CD14-positive monocyte (primary cell): ENCODE data around the gene FFAR3. TPM values are rescaled to one million over a fixed set of nuclear protein-coding genes. Genes with fewer than 3 reads are reported as not detected.

Experiments
- DNase-seq, 3 donors: peaks; one replicate each; pipeline ENCODE4 v3.0.0-alpha.2; 2011 to 2022
- H2AFZ ChIP-seq: 2 replicates; pipeline ENCODE4 v1.6.0; 2012; ENCODE audit warnings: mild to moderate bottlenecking, low read depth, low read length, inconsistent platforms; ENCODE audit not compliant: insufficient read depth, poor library complexity, severe bottlenecking
- H3K27ac ChIP-seq, 2 donors: 1 replicate in 1 of 2; 2 replicates in 1 of 2; pipeline ENCODE4 v1.5.1; 2012 to 2013; ENCODE audit warnings: low read length in 2 of 2, control low read depth in 1 of 2, inconsistent platforms in 1 of 2, low read depth in 1 of 2, mild to moderate bottlenecking in 1 of 2
- H3K27me3 ChIP-seq, 2 donors: one replicate each; pipeline versions ENCODE4 v1.6.0 to v1.6.1; 2011 to 2013; ENCODE audit warnings: low read length in 2 of 2; ENCODE audit not compliant: control insufficient read depth in 2 of 2, insufficient read depth in 2 of 2
- H3K36me3 ChIP-seq, 2 donors: replicated peaks in 1 of 2; 1 replicate in 1 of 2; 2 replicates in 1 of 2; pipeline versions ENCODE4 v1.5.1 to v1.6.1; 2012 to 2013; ENCODE audit warnings: low read length in 2 of 2, control low read depth in 1 of 2, inconsistent platforms in 1 of 2, mild to moderate bottlenecking in 1 of 2; ENCODE audit not compliant: insufficient read depth in 2 of 2, control insufficient read depth in 1 of 2
- H3K4me1 ChIP-seq, 2 donors: 1 replicate in 1 of 2; 2 replicates in 1 of 2; pipeline versions ENCODE4 v1.5.1 to v1.6.1; 2012 to 2013; ENCODE audit warnings: low read length in 2 of 2, control low read depth in 1 of 2, inconsistent platforms in 1 of 2, mild to moderate bottlenecking in 1 of 2, moderate library complexity in 1 of 2; ENCODE audit not compliant: insufficient read depth in 2 of 2, control insufficient read depth in 1 of 2
- H3K4me2 ChIP-seq: replicated peaks from 2 replicates; pipeline ENCODE3; 2012; ENCODE audit warnings: low read length, moderate library complexity, mild to moderate bottlenecking; ENCODE audit not compliant: poor library complexity, severe bottlenecking; ENCODE audit errors: extremely low read depth
- H3K4me3 ChIP-seq, 3 experiments: fragments of 200-600 bp in 1 of 3; sonication (generic) in 1 of 3; replicated peaks in 1 of 3; 1 replicate in 2 of 3; 2 replicates in 1 of 3; pipeline ENCODE4 v1.5.1; 2011 to 2013; ENCODE audit warnings: low read length in 3 of 3, mild to moderate bottlenecking in 3 of 3, control low read depth in 2 of 3, low read depth in 2 of 3, inconsistent platforms in 1 of 3, moderate library complexity in 1 of 3
- H3K79me2 ChIP-seq: 2 replicates; pipeline ENCODE4 v1.6.0; 2012; ENCODE audit warnings: mild to moderate bottlenecking, control low read depth, inconsistent platforms, low read length, moderate library complexity; ENCODE audit not compliant: insufficient read depth
- H3K9ac ChIP-seq: 2 replicates; pipeline ENCODE4 v1.6.0; 2017; ENCODE audit warnings: low read length, mild to moderate bottlenecking; ENCODE audit not compliant: insufficient read depth, poor library complexity, severe bottlenecking
- H3K9me3 ChIP-seq, 2 donors: replicated peaks in 1 of 2; 1 replicate in 1 of 2; 2 replicates in 1 of 2; pipeline versions ENCODE4 v1.5.1 to v1.6.1; 2012 to 2013; ENCODE audit warnings: low read length in 2 of 2, control low read depth in 1 of 2; ENCODE audit not compliant: control insufficient read depth in 1 of 2, insufficient read depth in 1 of 2
- H4K20me1 ChIP-seq: 2 replicates; pipeline ENCODE4 v1.6.0; 2012; ENCODE audit warnings: mild to moderate bottlenecking, low read length, control low read depth, moderate library complexity; ENCODE audit not compliant: insufficient read depth
- H3K27ac Mint-ChIP-seq, 7 donors: one replicate each; pipeline ENCODE4 v1.8.0; 2020; ENCODE audit warnings: mild to moderate bottlenecking in 7 of 7, mixed read lengths in 7 of 7, moderate library complexity in 6 of 7, inconsistent platforms in 2 of 7
- H3K27me3 Mint-ChIP-seq, 3 donors: one replicate each; pipeline ENCODE4 v1.8.0; 2021 to 2022; ENCODE audit warnings: low read depth in 3 of 3, mild to moderate bottlenecking in 3 of 3, mixed read lengths in 3 of 3, moderate library complexity in 3 of 3, inconsistent platforms in 1 of 3
- H3K36me3 Mint-ChIP-seq, 2 donors: one replicate each; pipeline ENCODE4 v1.8.0; 2020; ENCODE audit warnings: mixed read lengths in 2 of 2, inconsistent platforms in 1 of 2, mild to moderate bottlenecking in 1 of 2
- H3K4me1 Mint-ChIP-seq: one replicate; pipeline ENCODE4 v1.8.0; 2020; ENCODE audit warnings: mild to moderate bottlenecking, mixed read lengths
- H3K4me3 Mint-ChIP-seq, 2 donors: one replicate each; pipeline ENCODE4 v1.8.0; 2020; ENCODE audit warnings: mild to moderate bottlenecking in 2 of 2, mixed read lengths in 2 of 2, moderate library complexity in 1 of 2
- H3K9me3 Mint-ChIP-seq, 7 donors: one replicate each; pipeline ENCODE4 v1.8.0; 2020 to 2022; ENCODE audit warnings: mixed read lengths in 7 of 7, mild to moderate bottlenecking in 6 of 7, moderate library complexity in 6 of 7, inconsistent platforms in 2 of 7
- WGBS: methylation state at CpG from one replicate; pipeline ENCODE4 v1.1.5; 2013; ENCODE audit warnings: missing lambda C conversion rate; ENCODE audit not compliant: insufficient coverage; 5-methylcytosine and 5-hydroxymethylcytosine counted together
- intact Hi-C, 2 donors: fragments of 100-400 bp; cut with micrococcal nuclease; formaldehyde crosslinking; loops; one replicate each; pipeline versions ENCODE4 v1.15.0 to v1.15.1; 2023
- polyA plus RNA-seq, 3 donors: library from polyadenylated mRNA; depleted of rRNA in 1 of 3; unstranded in 2 of 3; stranded (reverse) in 1 of 3; fragments of 300-500 nt in 2 of 3; fragments of >200 nt in 1 of 3; fragmentation: Illumina TruSeq in 2 of 3; gene quantifications; 1 replicate in 2 of 3; 2 replicates in 1 of 3; pipeline ENCODE4 v1.2.3, GENCODE V29; 2012 to 2021
- TF ChIP-seq, protein P1 (sequence below): fragments of 200-600 bp; IDR thresholded peaks from one replicate; pipeline ENCODE4 v1.8.0; 2022; ENCODE audit warnings: antibody characterized with exemption, mild to moderate bottlenecking

FFAR3 gene
- polyA plus RNA-seq, 3 donors = 1.2 to 17.9 (median 1.2) TPM

DNA sequence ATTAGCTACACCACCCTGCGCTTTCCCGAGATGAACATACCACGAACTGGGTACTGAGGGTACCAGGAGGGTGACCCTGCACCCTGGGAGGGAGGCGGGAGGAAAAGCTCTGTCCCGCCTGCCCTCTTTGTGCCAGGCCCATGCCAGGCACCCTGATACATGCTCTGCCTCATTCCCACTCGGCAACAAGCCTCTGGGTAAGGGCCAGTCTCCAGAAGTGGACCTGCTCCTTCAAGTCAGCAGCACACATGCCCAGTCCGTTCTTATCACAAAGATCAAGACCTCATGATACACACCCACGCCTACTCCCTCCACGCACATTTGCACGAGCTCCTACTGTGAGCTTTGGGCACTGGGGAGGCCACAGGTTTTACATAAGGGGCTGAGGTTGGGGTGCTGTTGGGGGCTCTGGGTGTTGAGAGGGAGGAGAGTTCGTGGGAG, 12.6 kb upstream of the FFAR3 start:
- intact Hi-C loops = loop anchor here (2.0 to 10.0 kb wide), 2 partner anchors 17 to 151 kb away; partner anchors contain the start of gene CD22 (in 1 of the 2)
- H3K4me3 Mint-ChIP-seq = peak overlapping the region in 1 of 2 donors; percentile 82

DNA sequence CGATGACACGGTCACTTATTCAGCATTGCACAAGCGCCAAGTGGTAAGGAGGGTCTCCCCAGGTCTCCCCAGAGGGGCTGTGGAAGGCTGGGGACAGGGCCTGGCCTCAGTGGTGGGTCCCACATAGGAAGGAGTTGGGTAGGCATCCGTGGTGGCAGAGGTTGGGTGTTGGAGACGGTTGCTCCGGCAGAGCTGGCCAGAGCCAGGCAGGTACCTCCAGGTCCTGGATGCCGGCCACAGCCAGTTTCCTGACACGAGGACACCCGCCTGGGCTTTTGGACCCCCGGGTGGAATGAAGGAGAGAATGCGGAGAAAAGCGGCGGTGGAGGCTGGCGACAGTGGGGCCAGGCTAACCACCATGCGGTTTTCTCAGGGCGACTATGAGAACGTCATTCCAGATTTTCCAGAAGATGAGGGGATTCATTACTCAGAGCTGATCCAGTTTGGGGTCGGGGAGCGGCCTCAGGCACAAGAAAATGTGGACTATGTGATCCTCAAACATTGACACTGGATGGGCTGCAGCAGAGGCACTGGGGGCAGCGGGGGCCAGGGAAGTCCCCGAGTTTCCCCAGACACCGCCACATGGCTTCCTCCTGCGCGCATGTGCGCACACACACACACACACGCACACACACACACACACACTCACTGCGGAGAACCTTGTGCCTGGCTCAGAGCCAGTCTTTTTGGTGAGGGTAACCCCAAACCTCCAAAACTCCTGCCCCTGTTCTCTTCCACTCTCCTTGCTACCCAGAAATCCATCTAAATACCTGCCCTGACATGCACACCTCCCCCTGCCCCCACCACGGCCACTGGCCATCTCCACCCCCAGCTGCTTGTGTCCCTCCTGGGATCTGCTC, 11.8 kb upstream of the FFAR3 start:
- intact Hi-C loops = loop anchor here (2.0 to 10.0 kb wide), 2 partner anchors 18 to 152 kb away; partner anchors contain the start of gene CD22 (in 1 of the 2)
- Mint-ChIP-seq H3K4me3 (peak overlapping the region; percentile 39 to 82), H3K9me3 (peaks cover 0 to 5% (median 0%) of the 10 kb centered on the region in 7 donors), H3K27ac (peak overlapping the region; percentile 88 to 98 (median 95)), H3K36me3 (peaks cover 4 to 5% of the 10 kb centered on the region in 2 donors), H3K4me1 (peaks cover 45% of the 10 kb centered on the region), H3K27me3 (peaks cover 3 to 23% (median 9%) of the 10 kb centered on the region in 3 donors)
- Histone ChIP-seq H3K9me3 (no peaks in the 10 kb centered on the region), H2AFZ (peak overlapping the region; percentile 48), H3K27me3 (no peaks in the 10 kb centered on the region), H4K20me1 (no peaks in the 10 kb centered on the region), H3K36me3 (no peaks in the 10 kb centered on the region), H3K27ac (peak overlapping the region; percentile 63 to 86), H3K4me2 (peak overlapping the region; percentile 61), H3K9ac (peak overlapping the region; percentile 55), H3K79me2 (no peaks in the 10 kb centered on the region), H3K4me3 (peak overlapping the region in 1 of 3 experiments; percentile 45), H3K4me1 (peaks cover 36 to 46% of the 10 kb centered on the region in 2 donors)
- TF ChIP-seq, protein P1, sequence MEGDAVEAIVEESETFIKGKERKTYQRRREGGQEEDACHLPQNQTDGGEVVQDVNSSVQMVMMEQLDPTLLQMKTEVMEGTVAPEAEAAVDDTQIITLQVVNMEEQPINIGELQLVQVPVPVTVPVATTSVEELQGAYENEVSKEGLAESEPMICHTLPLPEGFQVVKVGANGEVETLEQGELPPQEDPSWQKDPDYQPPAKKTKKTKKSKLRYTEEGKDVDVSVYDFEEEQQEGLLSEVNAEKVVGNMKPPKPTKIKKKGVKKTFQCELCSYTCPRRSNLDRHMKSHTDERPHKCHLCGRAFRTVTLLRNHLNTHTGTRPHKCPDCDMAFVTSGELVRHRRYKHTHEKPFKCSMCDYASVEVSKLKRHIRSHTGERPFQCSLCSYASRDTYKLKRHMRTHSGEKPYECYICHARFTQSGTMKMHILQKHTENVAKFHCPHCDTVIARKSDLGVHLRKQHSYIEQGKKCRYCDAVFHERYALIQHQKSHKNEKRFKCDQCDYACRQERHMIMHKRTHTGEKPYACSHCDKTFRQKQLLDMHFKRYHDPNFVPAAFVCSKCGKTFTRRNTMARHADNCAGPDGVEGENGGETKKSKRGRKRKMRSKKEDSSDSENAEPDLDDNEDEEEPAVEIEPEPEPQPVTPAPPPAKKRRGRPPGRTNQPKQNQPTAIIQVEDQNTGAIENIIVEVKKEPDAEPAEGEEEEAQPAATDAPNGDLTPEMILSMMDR = no peak
- 42% methylated on average over 28 of the region's 28 CpGs for WGBS
- DNase-seq = peak; percentile 70 to 87 (median 82)

More for the DNA sequence above, 12.6 kb upstream of the FFAR3 start:
- TF ChIP-seq, protein P1 = no peak
- Histone ChIP-seq H4K20me1 (no peaks in the 10 kb centered on the region), H3K9me3 (no peaks in the 10 kb centered on the region), H3K4me3 (no peak overlapping the region), H3K27me3 (no peaks in the 10 kb centered on the region), H3K4me2 (no peak overlapping the region), H3K36me3 (no peaks in the 10 kb centered on the region), H3K27ac (no peak overlapping the region), H3K9ac (no peak overlapping the region), H2AFZ (no peak overlapping the region), H3K79me2 (no peaks in the 10 kb centered on the region), H3K4me1 (peaks cover 36 to 49% of the 10 kb centered on the region in 2 donors)
- Mint-ChIP-seq H3K27me3 (peaks cover 3 to 23% (median 8%) of the 10 kb centered on the region in 3 donors), H3K36me3 (peaks cover 4 to 8% of the 10 kb centered on the region in 2 donors), H3K4me1 (peaks cover 46% of the 10 kb centered on the region), H3K9me3 (peaks cover 0 to 5% (median 0%) of the 10 kb centered on the region in 7 donors), H3K27ac (peak overlapping the region in 6 of 7 donors; percentile 6 to 98 (median 78))
- DNase-seq = no peak
- 90% methylated on average over 6 of the region's 11 CpGs for WGBS
